Measurements from ENCODE around the gene TECR. TPM values are rescaled to one million over a fixed set of nuclear protein-coding genes. Genes with fewer than 3 reads are reported as not detected.
A peak's percentile ranks its signal among the peaks of the same experiment; 100 is the strongest.

Gene TECR
- total and polyA plus RNA-seq, 10 donors: 51.6 to 92.2 (median 74.4) TPM

- peaks cover 27 to 90% (median 58%) of the 10 kb centered on the region in 6 donors for H3K4me1 ChIP-seq
- H3K4me3 ChIP-seq: no peak overlapping the region
These were observed 18.2 kb upstream of the TECR start for GRCh38 chr19:14511229-14511593.

GRCh38 chr19:14512406-14512961, 16.9 kb upstream of the TECR start:
- WGBS, 5 donors: 94 to 97% (median 96%) methylated on average over 14 of the region's 14 CpGs
- Histone ChIP-seq H3K36me3 (peaks cover 0 to 41% (median 29%) of the 10 kb centered on the region in 6 donors), H3K4me3 (no peak overlapping the region), H3K27ac (no peak overlapping the region), H3K9me3 (no peaks in the 10 kb centered on the region), H3K4me1 (peaks cover 36 to 90% (median 60%) of the 10 kb centered on the region in 6 donors), H3K27me3 (replicated peaks in 1 of 7) (no peaks in the 10 kb centered on the region)
- TF ChIP-seq POLR2A (IDR thresholded peaks at IDR 0.05) (no peak), POLR2AphosphoS5 (IDR thresholded peaks at IDR 0.05) (no peak), CTCF (IDR thresholded peaks at IDR 0.05 in 8 of 11, conservative IDR thresholded peaks at IDR 0.05 in 3 of 11) (no peak)
- intact Hi-C loops (cut with DNase I; ENCODE audit: low total_unique reads): no loop called here
- no peak for DNase-seq

More at GRCh38 chr19:14511229-14511593, 18.2 kb upstream of the TECR start:
- intact Hi-C loops (cut with DNase I; ENCODE audit: low total_unique reads): no loop called here
- no peak for DNase-seq
- peaks cover 0 to 35% (median 26%) of the 10 kb centered on the region in 6 donors for H3K36me3 ChIP-seq
- 62 to 86% (median 73%) methylated on average over 4 of the region's 4 CpGs for WGBS, 5 donors
- TF ChIP-seq POLR2A (IDR thresholded peaks at IDR 0.05): no peak
- no peak for TF ChIP-seq CTCF (IDR thresholded peaks at IDR 0.05 in 8 of 11, conservative IDR thresholded peaks at IDR 0.05 in 3 of 11)
- no peak for TF ChIP-seq POLR2AphosphoS5 (IDR thresholded peaks at IDR 0.05)
- H3K27ac ChIP-seq: peak overlapping the region in 6 of 8 donors; percentile 54 to 87 (median 74)
- no peaks in the 10 kb centered on the region for H3K9me3 ChIP-seq
- no peaks in the 10 kb centered on the region for H3K27me3 ChIP-seq (replicated peaks in 1 of 7)

GRCh38 chr19:14514215-14514863, 15.1 kb upstream of the TECR start:
- Histone ChIP-seq H3K27ac (peak overlapping the region in 3 of 8 donors; percentile 4 to 31 (median 28)), H3K27me3 (replicated peaks in 1 of 7) (no peaks in the 10 kb centered on the region), H3K4me3 (no peak overlapping the region), H3K36me3 (peaks cover 0 to 41% (median 29%) of the 10 kb centered on the region in 6 donors), H3K9me3 (no peaks in the 10 kb centered on the region), H3K4me1 (peaks cover 40 to 79% (median 60%) of the 10 kb centered on the region in 6 donors)
- TF ChIP-seq POLR2A (IDR thresholded peaks at IDR 0.05) (no peak), POLR2AphosphoS5 (IDR thresholded peaks at IDR 0.05) (peak in 1 of 3 donors; percentile 15), CTCF (IDR thresholded peaks at IDR 0.05 in 8 of 11, conservative IDR thresholded peaks at IDR 0.05 in 3 of 11) (no peak)
- no peak for DNase-seq
- intact Hi-C loops (cut with DNase I; ENCODE audit: low total_unique reads): no loop called here
- 74 to 86% (median 79%) methylated on average over 8 of the region's 8 CpGs for WGBS, 5 donors

GRCh38 chr19:14515501-14516047, 13.8 kb upstream of the TECR start:
- Histone ChIP-seq H3K36me3 (peaks cover 0 to 41% (median 29%) of the 10 kb centered on the region in 6 donors), H3K4me3 (peak overlapping the region in 2 of 8 donors; percentile 71 to 94), H3K27me3 (replicated peaks in 1 of 7) (no peaks in the 10 kb centered on the region), H3K27ac (peak overlapping the region in 2 of 8 donors; percentile 11 to 100), H3K4me1 (peaks cover 44 to 78% (median 62%) of the 10 kb centered on the region in 6 donors), H3K9me3 (no peaks in the 10 kb centered on the region)
- intact Hi-C loops (cut with DNase I; ENCODE audit: low total_unique reads): no loop called here
- DNase-seq: no peak
- WGBS, 5 donors: 83 to 91% (median 89%) methylated on average over 8 of the region's 8 CpGs
- no peak for TF ChIP-seq POLR2AphosphoS5 (IDR thresholded peaks at IDR 0.05)
- no peak for TF ChIP-seq POLR2A (IDR thresholded peaks at IDR 0.05)
- no peak for TF ChIP-seq CTCF (IDR thresholded peaks at IDR 0.05 in 8 of 11, conservative IDR thresholded peaks at IDR 0.05 in 3 of 11)
